GM10266 (cell line): ENCODE measurements around the gene MRAP.

Experiments
- DNase-seq: peaks from one replicate; pipeline ENCODE4 v3.0.0; 2012; ENCODE audit errors: extremely low spot score
- TF ChIP-seq, protein P1 (sequence below): IDR thresholded peaks from 2 replicates; pipeline ENCODE4 v1.5.1; 2012; ENCODE audit warnings: mild to moderate bottlenecking, low read depth; ENCODE audit not compliant: control insufficient read depth, insufficient read depth; ENCODE audit errors: missing control alignments

MRAP gene

GRCh38 chr21:32348604-32349332, 50.1 kb downstream of the MRAP start:
- DNase-seq = no peak
- TF ChIP-seq, protein P1, sequence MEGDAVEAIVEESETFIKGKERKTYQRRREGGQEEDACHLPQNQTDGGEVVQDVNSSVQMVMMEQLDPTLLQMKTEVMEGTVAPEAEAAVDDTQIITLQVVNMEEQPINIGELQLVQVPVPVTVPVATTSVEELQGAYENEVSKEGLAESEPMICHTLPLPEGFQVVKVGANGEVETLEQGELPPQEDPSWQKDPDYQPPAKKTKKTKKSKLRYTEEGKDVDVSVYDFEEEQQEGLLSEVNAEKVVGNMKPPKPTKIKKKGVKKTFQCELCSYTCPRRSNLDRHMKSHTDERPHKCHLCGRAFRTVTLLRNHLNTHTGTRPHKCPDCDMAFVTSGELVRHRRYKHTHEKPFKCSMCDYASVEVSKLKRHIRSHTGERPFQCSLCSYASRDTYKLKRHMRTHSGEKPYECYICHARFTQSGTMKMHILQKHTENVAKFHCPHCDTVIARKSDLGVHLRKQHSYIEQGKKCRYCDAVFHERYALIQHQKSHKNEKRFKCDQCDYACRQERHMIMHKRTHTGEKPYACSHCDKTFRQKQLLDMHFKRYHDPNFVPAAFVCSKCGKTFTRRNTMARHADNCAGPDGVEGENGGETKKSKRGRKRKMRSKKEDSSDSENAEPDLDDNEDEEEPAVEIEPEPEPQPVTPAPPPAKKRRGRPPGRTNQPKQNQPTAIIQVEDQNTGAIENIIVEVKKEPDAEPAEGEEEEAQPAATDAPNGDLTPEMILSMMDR = no peak

DNA sequence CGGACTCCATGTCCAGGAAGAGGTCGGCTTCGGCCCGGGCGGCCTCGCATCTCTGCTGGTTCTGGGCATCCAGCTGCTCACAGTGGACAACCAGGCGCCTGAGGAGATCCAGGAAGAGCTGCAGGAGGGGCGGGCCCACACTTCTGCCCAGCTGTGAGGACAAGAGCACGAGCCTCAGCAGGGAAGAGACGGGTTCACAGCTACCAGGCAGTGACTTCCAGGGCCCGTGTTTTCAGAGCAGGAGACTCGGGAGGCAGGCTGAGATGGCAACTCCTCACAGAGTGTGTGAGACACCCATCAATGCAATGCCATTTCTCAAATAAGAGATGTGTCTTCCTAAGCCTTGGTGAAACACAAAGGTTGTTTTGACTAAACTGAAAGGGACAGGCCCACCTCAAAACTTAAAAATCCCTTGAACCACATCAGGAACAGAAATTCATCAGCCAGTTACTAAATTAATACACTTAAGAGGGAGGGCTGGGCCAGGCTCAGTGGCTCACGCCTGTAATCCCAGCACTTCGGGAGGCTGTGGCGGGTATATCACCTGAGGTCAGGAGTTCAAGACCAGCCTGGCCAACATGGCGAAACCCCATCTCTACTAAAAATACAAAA, 50.8 kb downstream of the MRAP start:
- no peak for DNase-seq
- TF ChIP-seq, protein P1 = no peak

GRCh38 chr21:32350211-32350980, 51.7 kb downstream of the MRAP start:
- DNase-seq = no peak
- TF ChIP-seq, protein P1 = no peak

DNA sequence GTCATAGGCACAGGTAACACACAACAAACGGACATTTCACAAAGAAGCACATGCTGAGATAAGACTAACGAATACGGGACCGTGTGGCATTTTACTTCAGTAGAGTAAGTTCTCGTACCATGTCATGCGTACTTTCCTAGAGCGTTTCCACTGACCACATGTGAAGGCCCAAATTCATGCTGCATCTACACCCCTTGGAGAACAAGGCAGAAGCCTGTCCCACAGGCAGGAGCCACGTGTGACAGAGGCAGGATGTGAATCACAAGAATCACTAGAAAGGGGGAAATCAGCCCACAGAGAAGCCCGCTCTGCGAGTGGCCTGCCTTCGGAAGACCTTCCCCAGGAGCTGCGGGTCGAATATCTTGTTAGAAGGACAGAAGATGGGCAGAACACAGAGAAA, 52.3 kb downstream of the MRAP start:
- no peak for DNase-seq
- TF ChIP-seq, protein P1 = no peak

DNA sequence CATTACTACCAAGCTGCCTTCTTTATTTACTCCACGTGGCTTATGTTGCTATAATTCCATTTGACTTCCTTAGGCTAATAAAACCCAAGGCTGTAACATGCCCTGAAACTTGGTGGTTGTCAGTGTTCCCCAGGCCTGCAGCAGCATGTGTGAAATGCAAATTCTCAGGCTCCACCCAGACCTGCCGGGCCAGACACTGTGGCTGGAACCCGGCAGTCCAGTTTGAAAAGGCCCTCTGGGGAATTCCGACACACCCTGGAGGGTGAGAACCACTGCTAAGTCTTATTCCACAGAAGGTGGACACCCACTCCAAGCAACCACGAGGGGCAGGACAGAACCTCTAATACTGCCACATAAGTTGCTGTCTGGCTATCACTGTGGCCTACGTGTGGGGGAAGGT, 52.8 kb downstream of the MRAP start:
- TF ChIP-seq, protein P1 = no peak
- DNase-seq = no peak

DNA sequence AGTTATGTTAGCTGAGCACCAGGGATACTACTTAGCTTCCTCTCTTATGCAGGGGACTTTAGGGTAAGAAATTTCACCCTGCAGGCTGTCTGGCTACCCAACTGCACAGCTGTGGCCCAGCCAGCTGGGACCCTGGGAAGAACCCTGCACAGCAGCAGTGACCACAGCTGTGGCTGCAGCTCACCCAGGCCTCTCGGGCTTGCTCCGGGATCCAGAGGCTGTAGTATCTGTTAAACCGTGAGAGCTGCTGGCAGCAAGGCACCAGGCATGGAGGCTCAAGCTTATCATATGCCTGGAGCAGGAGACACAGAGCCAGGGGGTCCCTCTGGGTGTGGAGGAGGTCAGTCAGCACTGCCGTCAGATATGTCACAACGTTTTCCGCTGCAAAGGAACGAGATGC, 53.9 kb downstream of the MRAP start:
- TF ChIP-seq, protein P1 = no peak
- DNase-seq = no peak
